ENCODE measurements around the gene TYMP. TPM values are rescaled to one million over a fixed set of nuclear protein-coding genes. Genes with fewer than 3 reads are reported as not detected.

The TYMP gene
- polyA plus RNA-seq, 1 donor (not counting 4 experiments of a cell fraction or from before 2014, with no cell fraction given) = 25.5 TPM

- no peak for TF ChIP-seq EZH2 (IDR thresholded peaks at IDR 0.05; ENCODE audit: low read length)
- Histone ChIP-seq H3K79me2 (ENCODE audit: control insufficient read depth, insufficient read depth, low read length) (no peaks in the 10 kb centered on the region), H3K4me1 (ENCODE audit: control insufficient read depth, extremely low read depth, insufficient read depth, low read length) (peaks cover 16% of the 10 kb centered on the region), H3K27me3 (ENCODE audit: control insufficient read depth, extremely low read depth, insufficient read depth, low read length) (no peaks in the 10 kb centered on the region), H3K9ac (ENCODE audit: control insufficient read depth, extremely low read depth, insufficient read depth, low read length) (no peak overlapping the region), H3K4me2 (ENCODE audit: control insufficient read depth, extremely low read depth, insufficient read depth, low read depth, low read length) (peak overlapping the region; percentile 22), H3K4me3 (ENCODE audit: control insufficient read depth in 2 of 3, extremely low read depth in 1 of 3, insufficient read depth in 2 of 3, low read depth in 1 of 3, low read length in 3 of 3) (no peak overlapping the region), H3K36me3 (ENCODE audit: control insufficient read depth in 2 of 2, extremely low read depth in 1 of 2, insufficient read depth in 2 of 2, low read length in 2 of 2) (no peaks in the 10 kb centered on the region), H3K27ac (ENCODE audit: control insufficient read depth, insufficient read depth, low read length) (peak overlapping the region; percentile 8), H3K9me3 (ENCODE audit: control insufficient read depth, low read depth, low read length) (no peaks in the 10 kb centered on the region), H4K20me1 (ENCODE audit: control insufficient read depth, extremely low read depth, insufficient read depth, low read length) (no peaks in the 10 kb centered on the region), H2AFZ (ENCODE audit: control insufficient read depth, low read length) (peak overlapping the region; percentile 53), H3K9me1 (ENCODE audit: control insufficient read depth, extremely low read depth, insufficient read depth, low read length) (no peaks in the 10 kb centered on the region)
- FAIRE-seq = no peak
- DNase-seq (ENCODE audit: low read depth, low spot score) = no peak
- dilution Hi-C loops (cut with MboI; ENCODE audit: extremely low pct_ligation_motif_present, low sequenced_read_pairs) = no loop called here
Measured at GRCh38 chr22:50560034-50560433, 30.2 kb upstream of the TYMP start.

GRCh38 chr22:50556703-50557102 is 26.9 kb upstream of the TYMP start:
- Histone ChIP-seq H3K4me1 (ENCODE audit: control insufficient read depth, extremely low read depth, insufficient read depth, low read length) (peaks cover 7% of the 10 kb centered on the region), H3K9ac (ENCODE audit: control insufficient read depth, extremely low read depth, insufficient read depth, low read length) (no peak overlapping the region), H4K20me1 (ENCODE audit: control insufficient read depth, extremely low read depth, insufficient read depth, low read length) (no peaks in the 10 kb centered on the region), H3K4me2 (ENCODE audit: control insufficient read depth, extremely low read depth, insufficient read depth, low read depth, low read length) (no peak overlapping the region), H2AFZ (ENCODE audit: control insufficient read depth, low read length) (no peak overlapping the region), H3K27me3 (ENCODE audit: control insufficient read depth, extremely low read depth, insufficient read depth, low read length) (no peaks in the 10 kb centered on the region), H3K36me3 (ENCODE audit: control insufficient read depth in 2 of 2, extremely low read depth in 1 of 2, insufficient read depth in 2 of 2, low read length in 2 of 2) (no peaks in the 10 kb centered on the region), H3K9me3 (ENCODE audit: control insufficient read depth, low read depth, low read length) (no peaks in the 10 kb centered on the region), H3K27ac (ENCODE audit: control insufficient read depth, insufficient read depth, low read length) (no peak overlapping the region), H3K4me3 (ENCODE audit: control insufficient read depth in 2 of 3, extremely low read depth in 1 of 3, insufficient read depth in 2 of 3, low read depth in 1 of 3, low read length in 3 of 3) (no peak overlapping the region), H3K9me1 (ENCODE audit: control insufficient read depth, extremely low read depth, insufficient read depth, low read length) (no peaks in the 10 kb centered on the region), H3K79me2 (ENCODE audit: control insufficient read depth, insufficient read depth, low read length) (no peaks in the 10 kb centered on the region)
- no peak for DNase-seq (ENCODE audit: low read depth, low spot score)
- TF ChIP-seq CTCF (optimal IDR thresholded peaks at IDR 0.05 in 1 of 3, IDR thresholded peaks at IDR 0.05 in 1 of 3, conservative IDR thresholded peaks at IDR 0.05 in 1 of 3; ENCODE audit: extremely low read depth in 1 of 3, insufficient read depth in 2 of 3, low read length in 3 of 3) = no peak
- TF ChIP-seq EZH2 (IDR thresholded peaks at IDR 0.05; ENCODE audit: low read length) = no peak
- dilution Hi-C loops (cut with MboI; ENCODE audit: extremely low pct_ligation_motif_present, low sequenced_read_pairs) = no loop called here
- no peak for FAIRE-seq

- DNase-seq (ENCODE audit: low read depth, low spot score) (no peak), FAIRE-seq (no peak)
- H3K9me1 ChIP-seq (ENCODE audit: control insufficient read depth, extremely low read depth, insufficient read depth, low read length) = no peaks in the 10 kb centered on the region
- no peak overlapping the region for H2AFZ ChIP-seq (ENCODE audit: control insufficient read depth, low read length)
- no peak overlapping the region for H3K4me3 ChIP-seq (ENCODE audit: control insufficient read depth in 2 of 3, extremely low read depth in 1 of 3, insufficient read depth in 2 of 3, low read depth in 1 of 3, low read length in 3 of 3)
- no peaks in the 10 kb centered on the region for H3K9me3 ChIP-seq (ENCODE audit: control insufficient read depth, low read depth, low read length)
- no peak overlapping the region for H3K27ac ChIP-seq (ENCODE audit: control insufficient read depth, insufficient read depth, low read length)
- H3K9ac ChIP-seq (ENCODE audit: control insufficient read depth, extremely low read depth, insufficient read depth, low read length) = no peak overlapping the region
- H3K4me1 ChIP-seq (ENCODE audit: control insufficient read depth, extremely low read depth, insufficient read depth, low read length) = no peaks in the 10 kb centered on the region
- H3K4me2 ChIP-seq (ENCODE audit: control insufficient read depth, extremely low read depth, insufficient read depth, low read depth, low read length) = no peak overlapping the region
- dilution Hi-C loops (cut with MboI; ENCODE audit: extremely low pct_ligation_motif_present, low sequenced_read_pairs) = no loop called here
- no peaks in the 10 kb centered on the region for H4K20me1 ChIP-seq (ENCODE audit: control insufficient read depth, extremely low read depth, insufficient read depth, low read length)
- TF ChIP-seq EZH2 (IDR thresholded peaks at IDR 0.05; ENCODE audit: low read length) (no peak), CTCF (optimal IDR thresholded peaks at IDR 0.05 in 1 of 3, IDR thresholded peaks at IDR 0.05 in 1 of 3, conservative IDR thresholded peaks at IDR 0.05 in 1 of 3; ENCODE audit: extremely low read depth in 1 of 3, insufficient read depth in 2 of 3, low read length in 3 of 3) (no peak)
- no peaks in the 10 kb centered on the region for H3K36me3 ChIP-seq (ENCODE audit: control insufficient read depth in 2 of 2, extremely low read depth in 1 of 2, insufficient read depth in 2 of 2, low read length in 2 of 2)
- H3K27me3 ChIP-seq (ENCODE audit: control insufficient read depth, extremely low read depth, insufficient read depth, low read length) = no peaks in the 10 kb centered on the region
- H3K79me2 ChIP-seq (ENCODE audit: control insufficient read depth, insufficient read depth, low read length) = no peaks in the 10 kb centered on the region
Measured at GRCh38 chr22:50553310-50553709, 23.5 kb upstream of the TYMP start.

Data from keratinocyte (primary cell).